IPS-NIHi7 (cell line): ENCODE results near the gene PDCD1LG2.
"Not testable (repeated sequence)": the region's sequence is repeated elsewhere in the genome, so short reads cannot be mapped to it uniquely, and the experiment has no call there.

ENCODE experiments used
- DNase-seq: peaks from one replicate; pipeline ENCODE4 v3.0.0; 2012; ENCODE audit warnings: mixed read lengths; ENCODE audit errors: extremely low spot score

Gene PDCD1LG2

GRCh38 chr9:5566054-5566618 is 55.8 kb downstream of the PDCD1LG2 start:
- no peak for DNase-seq

GRCh38 chr9:5568868-5569267 is 58.5 kb downstream of the PDCD1LG2 start:
- DNase-seq, result no peak

GRCh38 chr9:5569409-5569808 is 59.1 kb downstream of the PDCD1LG2 start:
- no peak for DNase-seq

GRCh38 chr9:5569891-5570290 is 59.6 kb downstream of the PDCD1LG2 start:
- no peak for DNase-seq

- no peak for DNase-seq
These were observed 61.4 kb downstream of the PDCD1LG2 start for GRCh38 chr9:5571629-5572232.

- DNase-seq, result no peak
These were observed 63.8 kb downstream of the PDCD1LG2 start for GRCh38 chr9:5574097-5574496.

- no peak for DNase-seq
These were observed 64.7 kb downstream of the PDCD1LG2 start for GRCh38 chr9:5575000-5575399.

- DNase-seq, result no peak
These were observed 66.9 kb downstream of the PDCD1LG2 start for GRCh38 chr9:5577225-5577624.

GRCh38 chr9:5578018-5578697 is 67.8 kb downstream of the PDCD1LG2 start:
- no peak for DNase-seq

GRCh38 chr9:5578698-5579085 is 68.4 kb downstream of the PDCD1LG2 start:
- no peak for DNase-seq

GRCh38 chr9:5579881-5580280 is 69.5 kb downstream of the PDCD1LG2 start:
- no peak for DNase-seq

GRCh38 chr9:5580650-5581049 is 70.3 kb downstream of the PDCD1LG2 start:
- DNase-seq, result no peak

- not testable (repeated sequence) for DNase-seq
These were observed 71.4 kb downstream of the PDCD1LG2 start for GRCh38 chr9:5581706-5582105.

GRCh38 chr9:5582835-5583195 is 72.5 kb downstream of the PDCD1LG2 start:
- no peak for DNase-seq

- DNase-seq, result no peak
These were observed 76.1 kb downstream of the PDCD1LG2 start for GRCh38 chr9:5586391-5586802.

GRCh38 chr9:5587024-5587423 is 76.7 kb downstream of the PDCD1LG2 start:
- DNase-seq, result no peak

- DNase-seq, result no peak
These were observed 81.9 kb downstream of the PDCD1LG2 start for GRCh38 chr9:5592231-5592630.

GRCh38 chr9:5592904-5593303 is 82.6 kb downstream of the PDCD1LG2 start:
- DNase-seq, result no peak

GRCh38 chr9:5593904-5594303 is 83.6 kb downstream of the PDCD1LG2 start:
- DNase-seq, result no peak

- no peak for DNase-seq
These were observed 85.8 kb downstream of the PDCD1LG2 start for GRCh38 chr9:5596173-5596572.

- no peak for DNase-seq
These were observed 98.2 kb downstream of the PDCD1LG2 start for GRCh38 chr9:5608298-5609225.

- DNase-seq, result no peak
These were observed 98.9 kb downstream of the PDCD1LG2 start for GRCh38 chr9:5609226-5609596.
